GM21447 (cell line): ENCODE data around the gene WRNIP1.

Source experiments
- ATAC-seq: cut with Tn5 transposase; IDR thresholded peaks from one replicate; pipeline ENCODE4 v1.9.1; 2021; ENCODE audit not compliant: unreplicated experiment

The WRNIP1 gene

GRCh38 chr6:2765166-2765895, at the start of gene WRNIP1:
WRNIP1 (plus strand) TSS chr6:2765393; CDS start chr6:2765623, 230 bp downstream.
- ATAC-seq: peak; percentile 82

- ATAC-seq: no peak
Measured at GRCh38 chr6:2715737-2716136, 49.5 kb upstream of the WRNIP1 start.

- ATAC-seq: no peak
Measured at GRCh38 chr6:2716936-2717700, 48.1 kb upstream of the WRNIP1 start.

GRCh38 chr6:2718334-2719092, 46.7 kb upstream of the WRNIP1 start:
- ATAC-seq: no peak

GRCh38 chr6:2719093-2719455, 46.1 kb upstream of the WRNIP1 start:
- ATAC-seq: no peak

- no peak for ATAC-seq
Measured at GRCh38 chr6:2721219-2721618, 44.0 kb upstream of the WRNIP1 start.

- ATAC-seq: no peak
Measured at GRCh38 chr6:2725364-2725988, 39.7 kb upstream of the WRNIP1 start.

- peak; percentile 87 for ATAC-seq
Measured at GRCh38 chr6:2725999-2726567, 39.1 kb upstream of the WRNIP1 start.

GRCh38 chr6:2729921-2730320, 35.3 kb upstream of the WRNIP1 start:
- no peak for ATAC-seq

GRCh38 chr6:2730353-2731107, 34.7 kb upstream of the WRNIP1 start:
- no peak for ATAC-seq

GRCh38 chr6:2731281-2731909, 33.8 kb upstream of the WRNIP1 start:
- ATAC-seq: no peak

- no peak for ATAC-seq
Measured at GRCh38 chr6:2732503-2733089, 32.6 kb upstream of the WRNIP1 start.

GRCh38 chr6:2733324-2733723, 31.9 kb upstream of the WRNIP1 start:
- ATAC-seq: peak; percentile 94

GRCh38 chr6:2733736-2734480, 31.3 kb upstream of the WRNIP1 start:
- ATAC-seq: no peak

- ATAC-seq: no peak
Measured at GRCh38 chr6:2734488-2735166, 30.6 kb upstream of the WRNIP1 start.

- no peak for ATAC-seq
Measured at GRCh38 chr6:2737885-2738284, 27.3 kb upstream of the WRNIP1 start.

- no peak for ATAC-seq
Measured at GRCh38 chr6:2738373-2738979, 26.7 kb upstream of the WRNIP1 start.

GRCh38 chr6:2739335-2739734, 25.9 kb upstream of the WRNIP1 start:
- no peak for ATAC-seq
